CD4-positive, alpha-beta T cell (primary cell): ENCODE measurements around the gene PRRT1. TPM values are rescaled to one million over a fixed set of nuclear protein-coding genes. Genes with fewer than 3 reads are reported as not detected.

Source experiments
- ATAC-seq: fragments of 200-7000 bp; cut with Tn5 transposase; one replicate; pipeline ENCODE4 v1.10.0; 2022; ENCODE audit warnings: mild to moderate bottlenecking; ENCODE audit not compliant: poor library complexity
- CTCF ChIA-PET: fragments of 350-600 bp; sonication (Branson Sonifier 250); formaldehyde crosslinking; loops from one replicate; lab custom pipeline; 2021; ENCODE audit warnings: antibody characterized with exemption, inconsistent platforms; lab: Charles Lee
- POLR2A ChIA-PET: fragments of 350-600 bp; sonication (Branson Sonifier 250); formaldehyde crosslinking; loops from one replicate; lab custom pipeline; 2021; ENCODE audit warnings: antibody characterized with exemption, inconsistent platforms; lab: Charles Lee
- DNase-seq, 14 experiments: peaks; one replicate each; pipeline ENCODE4 v3.0.0-alpha.2; 2013 to 2020; ENCODE audit warnings: mixed read lengths in 2 of 14
- H3K27ac ChIP-seq, 2 donors: one replicate each; pipeline versions ENCODE4 v1.5.1 to v1.7.0; 2013; ENCODE audit warnings: low read length in 2 of 2, low read depth in 1 of 2, mild to moderate bottlenecking in 1 of 2
- H3K27me3 ChIP-seq, 2 experiments: 1 replicate in 1 of 2; 2 replicates in 1 of 2; pipeline versions ENCODE4 v1.6.1 to v1.7.0; 2013; ENCODE audit warnings: low read length in 2 of 2, control low read depth in 1 of 2, mild to moderate bottlenecking in 1 of 2, moderate library complexity in 1 of 2; ENCODE audit not compliant: insufficient read depth in 2 of 2, control insufficient read depth in 1 of 2
- H3K36me3 ChIP-seq: one replicate; pipeline ENCODE4 v1.6.1; 2013; ENCODE audit warnings: low read length, control low read depth; ENCODE audit not compliant: insufficient read depth
- H3K4me1 ChIP-seq: one replicate; pipeline ENCODE4 v1.6.1; 2013; ENCODE audit warnings: low read length, control low read depth; ENCODE audit not compliant: insufficient read depth
- H3K4me3 ChIP-seq: one replicate; pipeline ENCODE4 v1.5.1; 2013; ENCODE audit warnings: mild to moderate bottlenecking, low read length, moderate library complexity
- H3K9me3 ChIP-seq, 2 experiments: 1 replicate in 1 of 2; 2 replicates in 1 of 2; pipeline versions ENCODE4 v1.6.1 to v1.7.0; 2013; ENCODE audit warnings: low read length in 2 of 2, mild to moderate bottlenecking in 2 of 2, control low read depth in 1 of 2, moderate library complexity in 1 of 2; ENCODE audit not compliant: control insufficient read depth in 1 of 2, insufficient read depth in 1 of 2
- H3K27ac Mint-ChIP-seq: one replicate; pipeline ENCODE4 v1.8.0; 2020; ENCODE audit warnings: mixed read lengths
- H3K27me3 Mint-ChIP-seq: one replicate; pipeline ENCODE4 v1.8.0; 2021; ENCODE audit warnings: mixed read lengths
- H3K36me3 Mint-ChIP-seq: one replicate; pipeline ENCODE4 v1.8.0; 2021; ENCODE audit warnings: low read depth, mixed read lengths
- H3K4me1 Mint-ChIP-seq: one replicate; pipeline ENCODE4 v1.8.0; 2021; ENCODE audit warnings: low read depth, mixed read lengths
- H3K4me3 Mint-ChIP-seq: one replicate; pipeline ENCODE4 v1.8.0; 2020; ENCODE audit warnings: mild to moderate bottlenecking, mixed read lengths
- H3K9me3 Mint-ChIP-seq: one replicate; pipeline ENCODE4 v1.8.0; 2020; ENCODE audit warnings: mixed read lengths
- CTCF ChIP-seq: fragments of 200-600 bp; IDR thresholded peaks from one replicate; pipeline ENCODE4 v1.8.0; 2022; ENCODE audit warnings: antibody characterized with exemption, mild to moderate bottlenecking
- intact Hi-C, 2 experiments: fragments of 100-400 bp; cut with DNase I in 1 of 2; cut with micrococcal nuclease in 1 of 2; formaldehyde crosslinking; loops; one replicate each; pipeline versions ENCODE4 v1.15.1 to v1.9.0; 2023 to 2025; cut with DNase I, micrococcal nuclease
- total RNA-seq, 174 experiments: library from RNA in 2 of 174; stranded (reverse) in 2 of 174; gene quantifications; one replicate each; pipeline ENCODE4 v1.2.3 and lab custom pipeline; 2021 to 2026

The PRRT1 gene
- total RNA-seq, 2 experiments from 2014 or later: 2.6 to 3.2 TPM

GRCh38 chr6:32114796-32115195 is 36.9 kb downstream of the PRRT1 start:
- H3K4me3 Mint-ChIP-seq: no peak overlapping the region
- DNase-seq (no peak), ATAC-seq (no peak)
- H3K36me3 Mint-ChIP-seq: peaks cover 74% of the 10 kb centered on the region
- no peaks in the 10 kb centered on the region for H3K27me3 Mint-ChIP-seq
- Histone ChIP-seq H3K27me3 (peaks cover 0 to under 1% of the 10 kb centered on the region in 2 experiments), H3K9me3 (no peaks in the 10 kb centered on the region), H3K4me3 (no peak overlapping the region), H3K27ac (no peak overlapping the region), H3K4me1 (peaks cover 4% of the 10 kb centered on the region), H3K36me3 (peaks cover 48% of the 10 kb centered on the region)
- intact Hi-C loops: loop anchor here in 1 of 2 experiments (5.0 kb wide), 1 partner anchor 128 kb away; no protein-coding TSS in a partner anchor
- ChIA-PET POLR2A (no interaction called here), CTCF (no interaction called here)
- H3K9me3 Mint-ChIP-seq: no peaks in the 10 kb centered on the region
- no peak overlapping the region for H3K27ac Mint-ChIP-seq
- peaks cover 13% of the 10 kb centered on the region for H3K4me1 Mint-ChIP-seq
- TF ChIP-seq CTCF: no peak

- Histone ChIP-seq H3K27me3 (peaks cover 0 to 3% of the 10 kb centered on the region in 2 experiments), H3K4me3 (no peak overlapping the region), H3K4me1 (peaks cover 10% of the 10 kb centered on the region), H3K27ac (no peak overlapping the region), H3K9me3 (no peaks in the 10 kb centered on the region), H3K36me3 (peaks cover 40% of the 10 kb centered on the region)
- ChIA-PET CTCF (no interaction called here), POLR2A (no interaction called here)
- no peak overlapping the region for H3K4me3 Mint-ChIP-seq
- peak overlapping the region; percentile 25 for H3K27ac Mint-ChIP-seq
- H3K4me1 Mint-ChIP-seq: peaks cover 12% of the 10 kb centered on the region
- intact Hi-C loops: no loop called here
- H3K36me3 Mint-ChIP-seq: peaks cover 63% of the 10 kb centered on the region
- no peaks in the 10 kb centered on the region for H3K27me3 Mint-ChIP-seq
- H3K9me3 Mint-ChIP-seq: no peaks in the 10 kb centered on the region
- no peak for ATAC-seq
- DNase-seq: no peak
- no peak for TF ChIP-seq CTCF
Measured at GRCh38 chr6:32113386-32114352, 38.1 kb downstream of the PRRT1 start.

DNA sequence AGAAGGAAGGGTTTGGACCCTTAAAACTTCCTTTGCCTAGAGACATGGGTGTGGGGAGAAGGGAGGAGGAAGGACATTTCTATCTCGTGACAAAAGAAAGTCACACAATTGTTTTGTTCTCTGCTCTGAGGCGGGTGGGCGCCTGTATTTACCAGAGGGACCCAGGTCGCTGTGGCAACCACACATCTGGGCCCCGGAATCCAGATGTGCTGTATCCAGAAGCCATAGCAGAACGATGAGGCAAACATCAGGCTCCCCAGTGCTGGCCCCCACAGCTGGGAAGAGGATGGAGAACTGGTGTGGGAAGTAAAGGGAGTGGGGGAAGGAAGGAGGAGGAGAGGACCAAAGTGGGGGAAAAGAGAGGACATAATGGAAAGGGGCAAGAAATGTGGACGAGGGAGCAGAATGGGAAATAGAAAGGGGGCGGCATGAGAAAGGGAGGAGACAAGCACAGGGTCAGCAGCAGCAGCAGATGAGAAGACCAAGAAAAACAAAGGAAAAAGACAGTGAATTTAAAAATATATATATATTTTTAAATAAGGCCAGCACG is 39.2 kb downstream of the PRRT1 start:
- CTCF ChIA-PET: no interaction called here
- Histone ChIP-seq H3K36me3 (peaks cover 28% of the 10 kb centered on the region), H3K4me3 (no peak overlapping the region), H3K4me1 (peaks cover 21% of the 10 kb centered on the region), H3K27ac (no peak overlapping the region), H3K27me3 (peaks cover 3% of the 10 kb centered on the region in 2 experiments), H3K9me3 (no peaks in the 10 kb centered on the region)
- ATAC-seq: no peak
- peaks cover 21% of the 10 kb centered on the region for H3K4me1 Mint-ChIP-seq
- H3K27me3 Mint-ChIP-seq: no peaks in the 10 kb centered on the region
- POLR2A ChIA-PET: no interaction called here
- no peaks in the 10 kb centered on the region for H3K9me3 Mint-ChIP-seq
- H3K27ac Mint-ChIP-seq: peak overlapping the region; percentile 45
- no peak for DNase-seq
- intact Hi-C loops: no loop called here
- peaks cover 51% of the 10 kb centered on the region for H3K36me3 Mint-ChIP-seq
- TF ChIP-seq CTCF: no peak
- no peak overlapping the region for H3K4me3 Mint-ChIP-seq
